Peyer's patch (tissue), 4 donors: Measurements from ENCODE around the gene ZSCAN5A. TPM values are rescaled to one million over a fixed set of nuclear protein-coding genes. Genes with fewer than 3 reads are reported as not detected.

Source experiments
- DNase-seq, 3 donors: peaks; one replicate each; pipeline ENCODE4 v3.0.0-alpha.2; 2017 to 2019
- H3K27ac ChIP-seq, 4 donors: fragments of 200-600 bp; sonication (generic); one replicate each; pipeline ENCODE4 v1.5.1; 2016 to 2019
- H3K27me3 ChIP-seq, 2 donors: fragments of 200-600 bp; sonication (generic); one replicate each; pipeline ENCODE4 v1.5.1; 2019
- H3K36me3 ChIP-seq, 3 donors: fragments of 200-600 bp; sonication (generic); one replicate each; pipeline ENCODE4 v1.5.1; 2016 to 2019
- H3K4me1 ChIP-seq, 4 donors: fragments of 200-600 bp; sonication (generic); one replicate each; pipeline ENCODE4 v1.5.1; 2016 to 2019
- H3K4me3 ChIP-seq, 4 donors: fragments of 200-600 bp; sonication (generic); 1 replicate in 3 of 4; 2 replicates in 1 of 4; pipeline ENCODE4 v1.5.1; 2016 to 2019; ENCODE audit warnings: mild to moderate bottlenecking in 1 of 4
- H3K9me3 ChIP-seq, 4 donors: fragments of 200-600 bp; sonication (generic); one replicate each; pipeline ENCODE4 v1.5.1; 2016 to 2019; ENCODE audit warnings: mild to moderate bottlenecking in 1 of 4
- POLR2A ChIP-seq, 2 donors: fragments of 450-650 bp; IDR thresholded peaks; one replicate each; pipeline ENCODE4 v1.5.1; 2017; ENCODE audit warnings: antibody characterized with exemption in 2 of 2, mild to moderate bottlenecking in 2 of 2, moderate library complexity in 2 of 2
- total RNA-seq, 4 donors: library from RNA; depleted of rRNA; stranded (reverse); fragments of >200 nt; gene quantifications; one replicate each; pipeline ENCODE4 v1.1.0, GENCODE V29; 2016
- TF ChIP-seq, protein P1 (sequence below), 6 experiments: fragments of 450-650 bp in 4 of 6; fragments of 200-600 bp in 2 of 6; sonication (generic) in 1 of 6; IDR thresholded peaks; one replicate each; pipeline ENCODE4 v1.5.1; 2017 to 2019; ENCODE audit warnings: antibody characterized with exemption in 6 of 6, mild to moderate bottlenecking in 3 of 6, moderate library complexity in 1 of 6

The ZSCAN5A gene
- total RNA-seq, 4 donors from 2014 or later, result 14.9 to 19.0 (median 15.3) TPM

DNA sequence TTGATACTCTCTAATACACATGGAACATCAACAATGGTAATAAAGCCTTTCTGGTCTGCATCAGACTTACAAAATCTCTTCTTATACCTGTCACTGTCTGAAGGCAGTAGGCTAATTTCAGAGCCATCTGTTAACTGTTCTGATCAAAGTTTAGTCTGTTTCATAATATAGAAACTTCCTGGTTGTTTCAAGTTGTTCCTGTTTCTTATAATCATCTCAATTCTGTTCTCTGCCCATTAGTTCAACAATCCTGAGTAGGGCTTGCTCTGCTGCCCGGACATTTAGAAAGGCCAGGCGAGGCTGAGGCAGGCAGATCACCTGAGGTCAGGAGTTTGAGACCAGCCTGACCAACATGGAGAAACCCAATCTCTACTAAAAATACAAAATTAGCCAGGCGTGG, 5.4 kb upstream of the ZSCAN5A start:
- DNase-seq, result no peak
- Histone ChIP-seq H3K4me3 (no peak overlapping the region), H3K27ac (peak overlapping the region in 1 of 4 donors; percentile 14), H3K27me3 (no peaks in the 10 kb centered on the region), H3K4me1 (peaks cover 0 to 7% (median 0%) of the 10 kb centered on the region in 4 donors), H3K9me3 (no peaks in the 10 kb centered on the region), H3K36me3 (no peaks in the 10 kb centered on the region)
- TF ChIP-seq, protein P1, sequence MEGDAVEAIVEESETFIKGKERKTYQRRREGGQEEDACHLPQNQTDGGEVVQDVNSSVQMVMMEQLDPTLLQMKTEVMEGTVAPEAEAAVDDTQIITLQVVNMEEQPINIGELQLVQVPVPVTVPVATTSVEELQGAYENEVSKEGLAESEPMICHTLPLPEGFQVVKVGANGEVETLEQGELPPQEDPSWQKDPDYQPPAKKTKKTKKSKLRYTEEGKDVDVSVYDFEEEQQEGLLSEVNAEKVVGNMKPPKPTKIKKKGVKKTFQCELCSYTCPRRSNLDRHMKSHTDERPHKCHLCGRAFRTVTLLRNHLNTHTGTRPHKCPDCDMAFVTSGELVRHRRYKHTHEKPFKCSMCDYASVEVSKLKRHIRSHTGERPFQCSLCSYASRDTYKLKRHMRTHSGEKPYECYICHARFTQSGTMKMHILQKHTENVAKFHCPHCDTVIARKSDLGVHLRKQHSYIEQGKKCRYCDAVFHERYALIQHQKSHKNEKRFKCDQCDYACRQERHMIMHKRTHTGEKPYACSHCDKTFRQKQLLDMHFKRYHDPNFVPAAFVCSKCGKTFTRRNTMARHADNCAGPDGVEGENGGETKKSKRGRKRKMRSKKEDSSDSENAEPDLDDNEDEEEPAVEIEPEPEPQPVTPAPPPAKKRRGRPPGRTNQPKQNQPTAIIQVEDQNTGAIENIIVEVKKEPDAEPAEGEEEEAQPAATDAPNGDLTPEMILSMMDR (IDR thresholded peaks at IDR 0.05), result no peak
- no peak for TF ChIP-seq POLR2A (IDR thresholded peaks at IDR 0.05)

DNA sequence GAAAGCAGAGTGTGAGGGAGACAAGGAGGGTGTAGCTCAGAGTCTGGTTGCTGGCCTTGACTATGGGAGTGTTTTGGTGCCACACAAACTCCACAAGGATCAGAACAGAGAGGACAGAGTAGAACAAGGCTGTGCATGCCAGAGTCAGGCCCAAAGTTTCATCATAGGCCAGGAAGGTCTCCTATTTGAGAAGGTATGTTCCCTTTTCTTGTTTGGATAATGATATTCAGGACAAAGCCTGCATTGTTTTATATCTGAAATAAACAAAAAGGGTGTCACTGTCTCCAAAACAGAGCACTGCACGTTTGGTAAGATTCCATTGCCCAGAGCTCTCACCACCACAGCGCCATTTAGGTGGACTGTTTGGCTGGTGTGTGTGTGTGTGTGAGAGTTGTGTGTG, 3.1 kb upstream of the ZSCAN5A start:
- Histone ChIP-seq H3K9me3 (no peaks in the 10 kb centered on the region), H3K27ac (no peak overlapping the region), H3K4me3 (no peak overlapping the region), H3K36me3 (no peaks in the 10 kb centered on the region), H3K4me1 (peaks cover 0 to 12% (median 0%) of the 10 kb centered on the region in 4 donors), H3K27me3 (no peaks in the 10 kb centered on the region)
- TF ChIP-seq, protein P1 (IDR thresholded peaks at IDR 0.05), result no peak
- TF ChIP-seq POLR2A (IDR thresholded peaks at IDR 0.05), result no peak
- no peak for DNase-seq

DNA sequence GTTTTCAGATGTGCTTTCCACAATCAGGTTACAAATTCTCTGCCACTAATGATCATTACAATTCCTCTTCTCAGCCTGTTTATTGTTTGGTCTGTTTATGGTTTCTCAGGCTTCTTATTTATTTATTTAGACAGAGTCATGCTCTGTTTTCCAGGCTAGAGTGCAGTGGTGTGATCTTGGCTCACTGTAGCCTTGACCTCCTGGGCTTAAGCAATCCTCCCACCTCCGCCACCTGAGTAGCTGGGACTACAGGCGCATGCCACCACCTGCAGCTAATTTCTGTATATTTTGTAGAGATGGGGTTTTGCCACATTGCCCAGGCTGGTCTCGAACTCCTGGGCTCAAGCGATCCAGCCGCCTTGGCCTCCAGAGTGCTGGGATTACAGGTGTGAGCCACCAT, 2.1 kb upstream of the ZSCAN5A start:
- Histone ChIP-seq H3K27ac (no peak overlapping the region), H3K4me3 (no peak overlapping the region), H3K27me3 (no peaks in the 10 kb centered on the region), H3K36me3 (peaks cover 0 to under 1% (median 0%) of the 10 kb centered on the region in 3 donors), H3K9me3 (no peaks in the 10 kb centered on the region), H3K4me1 (peaks cover 0 to 12% (median 0%) of the 10 kb centered on the region in 4 donors)
- no peak for TF ChIP-seq POLR2A (IDR thresholded peaks at IDR 0.05)
- TF ChIP-seq, protein P1 (IDR thresholded peaks at IDR 0.05), result no peak
- no peak for DNase-seq

DNA sequence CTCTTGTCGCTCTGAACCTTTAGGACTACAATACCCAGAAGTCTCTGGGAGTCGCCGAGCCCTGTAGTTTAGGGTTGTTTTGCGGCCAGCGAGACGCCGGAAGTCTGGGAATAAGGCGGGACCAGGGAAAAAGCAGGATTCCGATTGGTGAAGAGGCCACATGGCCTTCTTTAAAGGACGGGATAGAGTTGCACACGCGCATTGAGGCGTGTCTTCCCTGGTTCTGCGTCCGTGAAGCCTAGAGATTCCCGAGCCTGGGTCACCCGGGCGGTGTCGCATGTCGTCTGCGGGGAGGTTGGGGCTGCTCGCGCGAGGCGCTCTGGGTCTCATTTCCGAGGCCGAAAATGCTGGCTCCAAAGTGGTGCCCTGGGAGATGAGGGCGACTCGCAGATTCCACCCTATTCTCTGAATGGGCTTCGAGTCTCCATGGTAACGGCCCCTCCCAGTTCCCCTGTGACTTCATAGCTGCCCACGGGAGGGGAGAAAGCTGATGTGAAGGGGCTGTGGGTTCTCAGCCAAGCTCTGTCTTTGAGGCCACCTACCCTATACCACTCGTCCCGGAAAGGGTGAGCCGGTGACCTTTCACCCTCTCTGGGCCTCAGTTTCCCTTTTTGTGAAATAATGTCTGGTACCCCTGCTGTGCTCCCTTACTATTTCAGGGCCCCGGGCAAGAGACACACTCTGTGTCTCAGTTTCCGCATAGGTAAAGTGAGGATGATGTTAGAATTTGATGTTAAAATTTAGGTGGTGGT, 614 bp upstream of the ZSCAN5A start:
- H3K27me3 ChIP-seq, result no peaks in the 10 kb centered on the region
- TF ChIP-seq, protein P1 (IDR thresholded peaks at IDR 0.05), result no peak
- peak; percentile 23 to 64 for TF ChIP-seq POLR2A (IDR thresholded peaks at IDR 0.05)
- H3K4me3 ChIP-seq, result peak overlapping the region; percentile 65 to 83 (median 78)
- H3K27ac ChIP-seq, result peak overlapping the region; percentile 90 to 96 (median 94)
- H3K4me1 ChIP-seq, result peaks cover 0 to 12% (median 0%) of the 10 kb centered on the region in 4 donors
- H3K36me3 ChIP-seq, result peaks cover 0 to 6% (median 0%) of the 10 kb centered on the region in 3 donors
- H3K9me3 ChIP-seq, result no peaks in the 10 kb centered on the region
- peak; percentile 90 to 98 (median 92) for DNase-seq

DNA sequence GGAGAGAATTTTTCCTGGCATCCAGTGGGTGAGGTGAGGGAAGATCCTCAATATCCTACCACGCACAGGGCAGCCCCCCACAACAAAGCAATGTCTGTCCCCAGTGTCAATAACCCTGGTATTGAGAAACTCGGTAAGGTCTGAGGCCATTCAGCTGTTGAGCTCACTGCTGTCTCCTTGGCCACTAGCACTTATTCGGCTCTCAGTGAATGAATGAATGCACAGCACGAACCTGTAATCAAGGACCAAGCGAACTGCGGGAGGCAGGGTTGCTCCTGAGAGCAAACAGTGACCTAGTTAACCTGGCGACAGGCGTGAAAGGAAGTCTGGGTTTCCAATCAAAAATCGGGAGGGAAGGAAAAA, 640 bp downstream of the ZSCAN5A start:
- Histone ChIP-seq H3K27ac (peak overlapping the region; percentile 90 to 96 (median 94)), H3K4me1 (peaks cover 0 to 12% (median 0%) of the 10 kb centered on the region in 4 donors), H3K4me3 (peak overlapping the region; percentile 65 to 83 (median 78)), H3K36me3 (peaks cover 0 to 6% (median 0%) of the 10 kb centered on the region in 3 donors), H3K9me3 (no peaks in the 10 kb centered on the region), H3K27me3 (no peaks in the 10 kb centered on the region)
- no peak for DNase-seq
- TF ChIP-seq, protein P1 (IDR thresholded peaks at IDR 0.05), result no peak
- no peak for TF ChIP-seq POLR2A (IDR thresholded peaks at IDR 0.05)
